Tibial artery (tissue), 4 donors: ENCODE results near the gene ZFYVE9.

Experiments used
- DNase-seq, 2 donors: peaks; one replicate each; pipeline ENCODE4 v3.0.0-alpha.2; 2019
- H3K27ac ChIP-seq, 2 donors: fragments of 200-600 bp; sonication (generic) in 1 of 2; 1 replicate in 1 of 2; 2 replicates in 1 of 2; pipeline ENCODE4 v1.5.1; 2018 to 2019; ENCODE audit warnings: mild to moderate bottlenecking in 1 of 2
- H3K27me3 ChIP-seq, 2 donors: fragments of 200-600 bp; sonication (generic) in 1 of 2; one replicate each; pipeline versions ENCODE4 v1.5.1 to v1.6.0; 2016 to 2019
- H3K36me3 ChIP-seq, 3 donors: fragments of 200-600 bp; sonication (generic) in 2 of 3; one replicate each; pipeline ENCODE4 v1.5.1; 2016 to 2019; ENCODE audit warnings: mild to moderate bottlenecking in 2 of 3
- H3K4me1 ChIP-seq, 4 donors: fragments of 200-600 bp; sonication (generic) in 2 of 4; 1 replicate in 3 of 4; 2 replicates in 1 of 4; pipeline ENCODE4 v1.5.1; 2016 to 2019
- H3K4me3 ChIP-seq, 2 donors: fragments of 200-600 bp; sonication (generic) in 1 of 2; 1 replicate in 1 of 2; 2 replicates in 1 of 2; pipeline ENCODE4 v1.5.1; 2018 to 2019; ENCODE audit warnings: mild to moderate bottlenecking in 2 of 2
- H3K9me3 ChIP-seq, 3 donors: fragments of 200-600 bp; sonication (generic) in 1 of 3; one replicate each; pipeline ENCODE4 v1.5.1; 2016 to 2019
- intact Hi-C: fragments of 100-400 bp; cut with DNase I; formaldehyde crosslinking; loops from one replicate; pipeline ENCODE4 v1.15.0; 2023; ENCODE audit warnings: low total_unique reads
- TF ChIP-seq, protein P1 (sequence below), 2 experiments: fragments of 200-600 bp in 1 of 2; fragments of 450-650 bp in 1 of 2; IDR thresholded peaks; one replicate each; pipeline ENCODE4 v1.5.1; 2017 to 2019; ENCODE audit warnings: antibody characterized with exemption in 2 of 2, mild to moderate bottlenecking in 1 of 2, moderate library complexity in 1 of 2

The ZFYVE9 gene

DNA sequence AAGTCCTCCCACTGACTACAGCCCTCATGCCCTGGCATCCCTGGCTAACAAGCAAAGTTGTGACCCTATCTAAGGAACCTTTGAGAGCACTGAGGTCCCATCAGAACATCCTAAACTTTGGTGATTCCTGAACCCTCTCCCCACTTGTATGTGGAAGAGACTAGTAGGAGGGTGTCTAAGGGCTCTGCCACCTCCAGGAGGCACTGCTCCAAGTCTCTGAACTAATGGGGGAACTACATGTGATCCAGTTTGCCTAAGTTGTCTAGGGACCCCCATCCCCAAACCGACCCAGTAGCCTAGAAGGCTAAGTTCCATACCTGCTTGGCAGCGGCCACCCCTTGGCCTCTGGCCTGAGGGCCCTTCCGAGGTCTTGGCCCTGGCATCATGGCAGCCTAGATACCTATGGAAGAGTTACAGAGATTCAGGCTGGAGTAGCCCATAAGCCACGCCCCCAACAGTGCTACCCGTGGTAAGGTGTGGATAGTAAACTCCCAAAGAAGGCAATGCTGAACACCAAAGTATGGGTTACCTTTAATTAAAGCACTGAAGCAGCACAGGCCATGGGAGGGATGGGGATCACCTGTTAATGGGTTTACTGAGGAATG, 222.4 kb downstream of the ZFYVE9 start:
- no peak for DNase-seq
- H3K27me3 ChIP-seq = no peaks in the 10 kb centered on the region
- TF ChIP-seq, protein P1, sequence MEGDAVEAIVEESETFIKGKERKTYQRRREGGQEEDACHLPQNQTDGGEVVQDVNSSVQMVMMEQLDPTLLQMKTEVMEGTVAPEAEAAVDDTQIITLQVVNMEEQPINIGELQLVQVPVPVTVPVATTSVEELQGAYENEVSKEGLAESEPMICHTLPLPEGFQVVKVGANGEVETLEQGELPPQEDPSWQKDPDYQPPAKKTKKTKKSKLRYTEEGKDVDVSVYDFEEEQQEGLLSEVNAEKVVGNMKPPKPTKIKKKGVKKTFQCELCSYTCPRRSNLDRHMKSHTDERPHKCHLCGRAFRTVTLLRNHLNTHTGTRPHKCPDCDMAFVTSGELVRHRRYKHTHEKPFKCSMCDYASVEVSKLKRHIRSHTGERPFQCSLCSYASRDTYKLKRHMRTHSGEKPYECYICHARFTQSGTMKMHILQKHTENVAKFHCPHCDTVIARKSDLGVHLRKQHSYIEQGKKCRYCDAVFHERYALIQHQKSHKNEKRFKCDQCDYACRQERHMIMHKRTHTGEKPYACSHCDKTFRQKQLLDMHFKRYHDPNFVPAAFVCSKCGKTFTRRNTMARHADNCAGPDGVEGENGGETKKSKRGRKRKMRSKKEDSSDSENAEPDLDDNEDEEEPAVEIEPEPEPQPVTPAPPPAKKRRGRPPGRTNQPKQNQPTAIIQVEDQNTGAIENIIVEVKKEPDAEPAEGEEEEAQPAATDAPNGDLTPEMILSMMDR (IDR thresholded peaks at IDR 0.05) = no peak
- peak overlapping the region; percentile 91 to 96 for H3K27ac ChIP-seq
- peaks cover 34 to 38% (median 36%) of the 10 kb centered on the region in 3 donors for H3K36me3 ChIP-seq
- intact Hi-C loops = loop anchor here (10.0 kb wide), 1 partner anchor 320 kb away; no protein-coding TSS in a partner anchor
- H3K9me3 ChIP-seq = no peaks in the 10 kb centered on the region
- H3K4me3 ChIP-seq = peak overlapping the region; percentile 88 to 90
- peaks cover 0 to 27% (median 16%) of the 10 kb centered on the region in 4 donors for H3K4me1 ChIP-seq

DNA sequence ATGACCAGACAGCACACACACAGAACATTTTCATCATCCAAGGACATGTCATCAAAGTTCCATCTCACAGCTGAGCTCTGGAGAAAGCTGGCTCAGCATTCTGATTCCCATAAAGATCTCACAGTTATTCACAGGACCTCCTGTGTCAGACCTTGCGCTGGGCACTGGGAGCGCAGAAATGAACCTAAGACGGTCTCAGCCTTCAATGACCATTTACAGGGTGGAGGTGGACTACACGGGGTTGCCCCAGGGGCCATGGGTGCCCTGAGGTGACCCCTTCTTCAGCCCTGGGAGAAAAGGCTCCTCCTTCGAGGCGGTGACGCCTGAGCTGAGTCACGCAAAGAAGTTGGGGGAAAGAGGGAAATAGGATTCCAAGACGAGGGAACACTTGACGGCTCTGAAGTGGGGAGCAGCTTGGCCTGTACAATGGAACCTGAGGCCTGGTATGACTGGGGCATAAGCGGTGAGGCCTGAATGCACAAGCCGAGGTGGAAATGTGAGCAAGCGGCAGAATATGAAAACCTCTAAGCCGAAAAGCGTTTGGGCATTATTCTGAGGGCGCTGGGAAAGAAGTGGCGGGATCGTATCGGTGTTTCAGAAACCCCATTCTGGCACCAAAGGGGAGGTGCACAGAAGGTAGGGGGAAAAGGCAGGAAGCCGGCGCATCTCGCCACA, 223.3 kb downstream of the ZFYVE9 start:
- intact Hi-C loops = loop anchor here (5.0 to 10.0 kb wide), 3 partner anchors 37 to 320 kb away; partner anchors contain the start of genes BTF3L4, ORC1, PRPF38A and TXNDC12
- Histone ChIP-seq H3K4me3 (peak overlapping the region; percentile 88 to 90), H3K27ac (peak overlapping the region; percentile 91 to 96), H3K4me1 (peaks cover 0 to 27% (median 16%) of the 10 kb centered on the region in 4 donors), H3K9me3 (no peaks in the 10 kb centered on the region), H3K36me3 (peaks cover 25 to 29% (median 27%) of the 10 kb centered on the region in 3 donors), H3K27me3 (no peaks in the 10 kb centered on the region)
- peak; percentile 53 to 86 for DNase-seq
- TF ChIP-seq, protein P1 (IDR thresholded peaks at IDR 0.05) = no peak

DNA sequence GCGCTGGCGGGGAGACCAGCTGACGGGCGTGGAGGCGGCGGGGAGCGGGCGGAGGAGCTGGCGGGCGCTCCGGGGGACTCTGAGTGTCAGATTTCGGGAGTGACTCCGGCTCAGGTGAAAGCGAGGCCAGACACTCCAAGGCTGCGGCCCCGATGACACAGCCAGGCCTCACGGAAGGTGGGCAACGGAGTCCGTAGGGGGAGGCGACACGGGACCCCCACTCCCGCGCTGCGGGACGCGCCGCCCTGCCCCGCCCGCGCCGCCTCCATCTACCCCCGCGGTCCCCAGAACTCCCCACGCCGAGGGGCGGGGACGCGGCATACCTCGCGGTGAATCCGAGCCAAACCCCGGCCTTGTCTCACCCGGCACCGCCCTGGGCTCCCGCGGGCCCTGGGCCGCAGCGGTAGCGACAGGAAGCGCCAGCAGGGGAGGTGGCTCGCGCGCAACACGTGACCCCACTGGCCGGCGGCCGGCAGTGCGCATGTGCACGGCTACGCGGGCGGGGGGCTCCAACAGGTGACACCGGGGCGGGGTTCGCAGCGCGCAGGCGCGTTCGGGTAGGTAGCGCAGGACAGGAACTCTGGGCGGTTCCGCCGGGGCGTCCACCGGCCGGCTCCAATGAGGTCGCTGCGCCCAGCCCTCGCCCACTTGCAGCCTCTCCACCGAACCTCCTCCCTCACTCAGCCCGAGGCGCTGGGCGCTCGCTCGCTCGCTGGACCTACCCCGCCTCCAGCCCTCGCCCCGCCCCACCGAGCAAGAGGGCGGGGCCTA, 224.0 kb downstream of the ZFYVE9 start, which contains the start of gene CC2D1B:
Gene CC2D1B (minus strand): TSS at position 460 of the 771 bp plus-strand sequence. CDS start 1,585 bp downstream, outside the sequence.
- TF ChIP-seq, protein P1 (IDR thresholded peaks at IDR 0.05) = peak; percentile 36 to 41

DNA sequence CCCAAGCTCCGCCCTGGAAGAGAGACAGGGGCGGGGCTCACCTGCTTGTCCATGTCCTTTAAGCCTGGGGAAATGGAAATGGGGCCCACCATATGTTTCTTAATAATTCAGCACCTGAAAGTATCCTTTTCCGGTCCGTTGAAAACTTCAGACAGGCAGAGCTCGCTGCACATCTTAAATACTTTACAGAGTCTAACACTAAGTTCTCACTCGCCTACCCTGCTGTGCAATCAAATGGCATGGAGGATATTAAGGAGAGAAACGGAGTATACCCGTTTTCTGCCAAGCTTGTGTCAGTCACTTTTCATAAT, 224.6 kb downstream of the ZFYVE9 start:
- no peak for DNase-seq
- Histone ChIP-seq H3K27me3 (no peaks in the 10 kb centered on the region), H3K9me3 (no peaks in the 10 kb centered on the region), H3K4me1 (peaks cover 0 to 27% (median 16%) of the 10 kb centered on the region in 4 donors), H3K4me3 (peak overlapping the region; percentile 88 to 90), H3K27ac (peak overlapping the region; percentile 91 to 96), H3K36me3 (peaks cover 12 to 17% (median 14%) of the 10 kb centered on the region in 3 donors)
- intact Hi-C loops = loop anchor here (5.0 to 10.0 kb wide), 3 partner anchors 36 to 318 kb away; partner anchors contain the start of genes BTF3L4, ORC1, PRPF38A and TXNDC12
- TF ChIP-seq, protein P1 (IDR thresholded peaks at IDR 0.05) = no peak

More for the DNA sequence above, 224.0 kb downstream of the ZFYVE9 start, which contains the start of gene CC2D1B:
- H3K36me3 ChIP-seq = peaks cover 18 to 22% (median 20%) of the 10 kb centered on the region in 3 donors
- no peaks in the 10 kb centered on the region for H3K9me3 ChIP-seq
- intact Hi-C loops = loop anchor here (5.0 to 10.0 kb wide), 3 partner anchors 36 to 319 kb away; partner anchors contain the start of genes BTF3L4, ORC1, PRPF38A and TXNDC12
- H3K4me1 ChIP-seq = peaks cover 0 to 27% (median 16%) of the 10 kb centered on the region in 4 donors
- DNase-seq = peak; percentile 97 to 99
- H3K4me3 ChIP-seq = peak within 1 kb of the TSS; percentile 88 to 90
- H3K27ac ChIP-seq = peak within 1 kb of the TSS; percentile 91 to 96
- H3K27me3 ChIP-seq = no peaks in the 10 kb centered on the region

DNA sequence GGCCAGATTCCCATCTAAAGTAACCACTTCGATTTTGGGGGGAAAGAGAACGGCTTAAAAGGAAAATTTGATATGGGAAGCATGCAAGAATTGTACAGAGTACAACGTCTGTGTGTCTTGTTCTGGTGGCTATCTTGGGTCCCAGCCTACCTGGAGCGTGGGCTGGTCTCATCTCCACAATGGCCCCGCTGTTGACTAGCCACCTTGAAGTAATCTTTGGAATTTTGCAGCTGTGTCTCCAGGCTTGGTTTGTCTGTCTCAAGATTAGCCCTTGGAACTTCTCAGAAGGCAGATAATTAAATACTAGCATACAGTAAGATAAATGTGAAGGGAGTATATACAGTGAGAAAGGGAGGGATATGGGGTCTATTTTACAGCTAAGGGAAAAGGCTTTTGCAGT, 225.4 kb downstream of the ZFYVE9 start:
- intact Hi-C loops = loop anchor here (5.0 to 10.0 kb wide), 3 partner anchors 35 to 318 kb away; partner anchors contain the start of genes BTF3L4, ORC1, PRPF38A and TXNDC12
- Histone ChIP-seq H3K27ac (no peak overlapping the region), H3K36me3 (peaks cover 4 to 9% (median 6%) of the 10 kb centered on the region in 3 donors), H3K4me1 (peaks cover 0 to 27% (median 16%) of the 10 kb centered on the region in 4 donors), H3K4me3 (no peak overlapping the region), H3K9me3 (no peaks in the 10 kb centered on the region), H3K27me3 (no peaks in the 10 kb centered on the region)
- no peak for DNase-seq
- TF ChIP-seq, protein P1 (IDR thresholded peaks at IDR 0.05) = no peak
